DND-41 (cell line): ENCODE measurements around the gene MNS1.
"Not testable (repeated sequence)": the region's sequence is repeated elsewhere in the genome, so short reads cannot be mapped to it uniquely, and the experiment has no call there.

Experiments
- CTCF ChIP-seq: IDR thresholded peaks from 2 replicates; pipeline ENCODE4 v1.5.1; 2012; ENCODE audit warnings: borderline replicate concordance, low read length, moderate library complexity, mild to moderate bottlenecking; ENCODE audit not compliant: poor library complexity, severe bottlenecking; ENCODE audit errors: extremely low read depth
- EZH2 ChIP-seq: IDR thresholded peaks from 3 replicates; pipeline ENCODE4 v1.6.1; 2012; ENCODE audit warnings: borderline replicate concordance, low read depth, mild to moderate bottlenecking, moderate library complexity, low read length, inconsistent platforms; ENCODE audit not compliant: severe bottlenecking

DNA sequence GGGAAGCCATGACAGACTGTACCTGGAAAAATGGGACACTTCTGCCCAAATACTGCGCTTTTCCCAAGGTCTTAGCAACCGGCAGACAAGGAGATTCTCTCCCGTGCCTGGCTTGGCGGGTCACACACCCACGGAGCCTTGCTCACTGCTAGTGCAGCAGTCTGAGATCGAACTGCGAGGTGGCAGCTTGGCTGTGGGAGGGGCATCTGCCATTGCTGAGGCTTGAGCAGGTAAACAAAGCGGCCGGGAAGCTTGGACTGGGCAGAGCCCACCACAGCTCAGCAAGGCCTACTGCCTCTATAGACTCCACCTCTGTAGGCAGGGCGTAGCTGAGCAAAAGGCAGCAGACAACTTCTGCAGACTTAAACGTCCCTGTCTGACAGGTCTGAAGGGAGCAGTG is 65.7 kb downstream of the MNS1 start:
- not testable (repeated sequence) for TF ChIP-seq CTCF, EZH2
